NCI-H2107 (cell line): ENCODE measurements around the gene SNX1.
"Not testable (repeated sequence)": the region's sequence is repeated elsewhere in the genome, so short reads cannot be mapped to it uniquely, and the experiment has no call there.

ENCODE experiments used
- DNase-seq: peaks from one replicate; lab custom pipeline; 2025; lab: John Stamatoyannopoulos, UW

The SNX1 gene

GRCh38 chr15:64117759-64118487 is 22.1 kb downstream of the SNX1 start:
- DNase-seq: no peak

GRCh38 chr15:64120322-64120721 is 24.5 kb downstream of the SNX1 start:
- DNase-seq: not testable (repeated sequence)

- DNase-seq: no peak
Measured at GRCh38 chr15:64121614-64122013, 25.8 kb downstream of the SNX1 start.

- DNase-seq: no peak
Measured at GRCh38 chr15:64122444-64122843, 26.7 kb downstream of the SNX1 start.

GRCh38 chr15:64122936-64123351 is 27.2 kb downstream of the SNX1 start:
- DNase-seq: no peak

- DNase-seq: no peak
Measured at GRCh38 chr15:64125978-64126377, 30.2 kb downstream of the SNX1 start.

GRCh38 chr15:64127521-64128270 is 31.9 kb downstream of the SNX1 start:
- DNase-seq: no peak

GRCh38 chr15:64130159-64130558 is 34.4 kb downstream of the SNX1 start:
- DNase-seq: no peak

- DNase-seq: no peak
Measured at GRCh38 chr15:64131547-64131946, 35.8 kb downstream of the SNX1 start.

GRCh38 chr15:64132217-64132616 is 36.4 kb downstream of the SNX1 start:
- no peak for DNase-seq

- DNase-seq: no peak
Measured at GRCh38 chr15:64133623-64134344, 38.0 kb downstream of the SNX1 start.

GRCh38 chr15:64134345-64134829 is 38.6 kb downstream of the SNX1 start:
- no peak for DNase-seq

- no peak for DNase-seq
Measured at GRCh38 chr15:64136347-64136746, 40.6 kb downstream of the SNX1 start.

- DNase-seq: no peak
Measured at GRCh38 chr15:64137226-64137833, 41.5 kb downstream of the SNX1 start.

- no peak for DNase-seq
Measured at GRCh38 chr15:64138331-64138941, 42.7 kb downstream of the SNX1 start.

GRCh38 chr15:64141798-64142512 is 46.2 kb downstream of the SNX1 start:
- no peak for DNase-seq

- DNase-seq: no peak
Measured at GRCh38 chr15:64143276-64143675, 47.5 kb downstream of the SNX1 start.

GRCh38 chr15:64144192-64144564 is 48.4 kb downstream of the SNX1 start:
- DNase-seq: no peak

GRCh38 chr15:64144565-64145281 is 48.9 kb downstream of the SNX1 start:
- no peak for DNase-seq

GRCh38 chr15:64146041-64146440 is 50.3 kb downstream of the SNX1 start:
- DNase-seq: no peak

GRCh38 chr15:64146520-64146884 is 50.7 kb downstream of the SNX1 start:
- no peak for DNase-seq
